H1 (cell line): Measurements from ENCODE around the gene PTK6. TPM values are rescaled to one million over a fixed set of nuclear protein-coding genes. Genes with fewer than 3 reads are reported as not detected.
A peak's percentile ranks its signal among the peaks of the same experiment; 100 is the strongest.

Experiments
- CTCF ChIA-PET: fragments of 300-600 bp; sonication (Branson Sonifier 250); formaldehyde crosslinking; loops from one replicate; lab custom pipeline; 2021; ENCODE audit not compliant: partially characterized antibody; lab: Charles Lee
- POLR2A ChIA-PET: fragments of 300-600 bp; sonication (Branson Sonifier 250); formaldehyde crosslinking; loops from one replicate; lab custom pipeline; 2021; ENCODE audit warnings: inconsistent platforms; ENCODE audit not compliant: partially characterized antibody; lab: Charles Lee
- DNase-seq, 2 experiments: peaks; one replicate each; pipeline versions ENCODE4 v3.0.0 to v3.0.0-alpha.2; 2010 to 2022; ENCODE audit warnings: low spot score in 2 of 2, low read depth in 1 of 2, mixed read lengths in 1 of 2
- FAIRE-seq: peaks from 2 replicates; lab custom pipeline; 2011; peaks lifted over from hg19 to GRCh38; lab: Jason Lieb, UNC
- H2AFZ ChIP-seq: 2 replicates; pipeline ENCODE4 v1.8.1; 2012; ENCODE audit warnings: low read length, inconsistent platforms
- H2AK5ac ChIP-seq: 2 replicates; pipeline ENCODE4 v1.6.1; 2013; ENCODE audit warnings: low read depth, low read length
- H2BK120ac ChIP-seq: replicated peaks from 2 replicates; pipeline ENCODE3; 2013; ENCODE audit warnings: low read depth, low read length, inconsistent platforms
- H2BK12ac ChIP-seq: 2 replicates; pipeline ENCODE4 v1.6.1; 2013; ENCODE audit warnings: low read depth, low read length
- H2BK15ac ChIP-seq: 2 replicates; pipeline ENCODE4 v1.6.1; 2013; ENCODE audit warnings: low read length
- H2BK20ac ChIP-seq: 2 replicates; pipeline ENCODE4 v1.6.1; 2013; ENCODE audit warnings: low read length
- H2BK5ac ChIP-seq: 2 replicates; pipeline ENCODE4 v1.6.1; 2013; ENCODE audit warnings: low read depth, low read length
- H3K14ac ChIP-seq: 2 replicates; pipeline ENCODE4 v1.6.1; 2013; ENCODE audit warnings: inconsistent platforms; ENCODE audit not compliant: insufficient read length
- H3K18ac ChIP-seq: 2 replicates; pipeline ENCODE4 v1.6.1; 2013; ENCODE audit warnings: low read length; ENCODE audit errors: extremely low read depth
- H3K23ac ChIP-seq: 2 replicates; pipeline ENCODE4 v1.6.1; 2013; ENCODE audit warnings: inconsistent platforms; ENCODE audit not compliant: insufficient read length
- H3K23me2 ChIP-seq: 2 replicates; pipeline ENCODE4 v1.6.1; 2013; ENCODE audit warnings: low read depth, low read length
- H3K27ac ChIP-seq: 2 replicates; pipeline ENCODE4 v1.6.1; 2011; ENCODE audit warnings: low read depth, low read length, inconsistent platforms
- H3K27me3 ChIP-seq, 4 experiments: replicated peaks in 1 of 4; 1 replicate in 1 of 4; 2 replicates in 3 of 4; pipeline versions ENCODE4 v1.6.1 to v1.8.1; 2011 to 2013; ENCODE audit warnings: low read length in 3 of 4, mild to moderate bottlenecking in 3 of 4, inconsistent platforms in 2 of 4, mixed read lengths in 2 of 4, moderate library complexity in 1 of 4; ENCODE audit not compliant: control insufficient read depth in 3 of 4, insufficient read depth in 3 of 4; ENCODE audit errors: extremely low read depth in 1 of 4
- H3K36me3 ChIP-seq, 4 experiments: 2 replicates each; pipeline versions ENCODE4 v1.6.1 to v1.8.1; 2011 to 2013; ENCODE audit warnings: mild to moderate bottlenecking in 4 of 4, low read length in 3 of 4, moderate library complexity in 2 of 4, control low read depth in 1 of 4, inconsistent platforms in 1 of 4; ENCODE audit not compliant: insufficient read depth in 4 of 4, control insufficient read depth in 2 of 4
- H3K4ac ChIP-seq: replicated peaks from 2 replicates; pipeline ENCODE3; 2013; ENCODE audit warnings: low read length, low read depth, mixed read lengths, inconsistent platforms; ENCODE audit not compliant: insufficient read length
- H3K4me1 ChIP-seq, 4 experiments: replicated peaks in 1 of 4; 1 replicate in 1 of 4; 2 replicates in 3 of 4; pipeline versions ENCODE4 v1.6.1 to v1.8.1; 2011 to 2013; ENCODE audit warnings: low read length in 3 of 4, inconsistent platforms in 2 of 4, mixed read lengths in 1 of 4; ENCODE audit not compliant: insufficient read depth in 4 of 4, control insufficient read depth in 3 of 4
- H3K4me2 ChIP-seq, 2 experiments: 2 replicates each; pipeline versions ENCODE4 v1.6.1 to v1.8.1; 2011 to 2013; ENCODE audit warnings: low read depth in 2 of 2, low read length in 2 of 2, control low read depth in 1 of 2, inconsistent platforms in 1 of 2, mild to moderate bottlenecking in 1 of 2; ENCODE audit not compliant: insufficient read depth in 1 of 2
- H3K4me3 ChIP-seq, 4 experiments: fragments of 200-600, 300-600 bp in 1 of 4; sonication (generic), shearing (Covaris generic), sonication (Bioruptor Twin) in 1 of 4; 2 replicates each; pipeline versions ENCODE4 v1.5.1 to v1.8.1; 2011 to 2016; ENCODE audit warnings: low read length in 4 of 4, low read depth in 3 of 4, control low read depth in 2 of 4, inconsistent platforms in 2 of 4, mild to moderate bottlenecking in 2 of 4, mixed read lengths in 1 of 4, moderate library complexity in 1 of 4; ENCODE audit not compliant: insufficient read depth in 2 of 4; ENCODE audit errors: extremely low read depth in 1 of 4
- H3K56ac ChIP-seq: replicated peaks from 2 replicates; pipeline ENCODE3; 2013; ENCODE audit warnings: low read depth, mild to moderate bottlenecking, mixed read lengths, low read length, inconsistent platforms; ENCODE audit not compliant: insufficient read length
- H3K79me1 ChIP-seq: 2 replicates; pipeline ENCODE4 v1.6.1; 2013; ENCODE audit warnings: low read depth, low read length, control low read depth
- H3K79me2 ChIP-seq, 2 experiments: 2 replicates each; pipeline versions ENCODE4 v1.6.1 to v1.8.1; 2012 to 2013; ENCODE audit warnings: low read length in 2 of 2, mild to moderate bottlenecking in 2 of 2, inconsistent platforms in 1 of 2; ENCODE audit not compliant: insufficient read depth in 2 of 2, control insufficient read depth in 1 of 2
- H3K9ac ChIP-seq, 4 experiments: replicated peaks in 1 of 4; 1 replicate in 1 of 4; 2 replicates in 3 of 4; pipeline versions ENCODE4 v1.6.1 to v1.8.1; 2011 to 2013; ENCODE audit warnings: low read depth in 3 of 4, low read length in 3 of 4, control low read depth in 2 of 4, mild to moderate bottlenecking in 2 of 4, moderate library complexity in 2 of 4, inconsistent platforms in 1 of 4; ENCODE audit errors: extremely low read depth in 1 of 4
- H3K9me3 ChIP-seq, 2 experiments: 2 replicates each; pipeline versions ENCODE4 v1.6.1 to v1.8.1; 2012 to 2013; ENCODE audit warnings: mild to moderate bottlenecking in 2 of 2, moderate library complexity in 2 of 2, control low read depth in 1 of 2, inconsistent platforms in 1 of 2, low read depth in 1 of 2, low read length in 1 of 2, mixed read lengths in 1 of 2; ENCODE audit not compliant: insufficient read depth in 2 of 2
- H4K20me1 ChIP-seq, 2 experiments: replicated peaks in 1 of 2; 2 replicates each; pipeline versions ENCODE3 to v1.8.1; 2011 to 2013; ENCODE audit warnings: inconsistent platforms in 2 of 2, low read length in 2 of 2, mild to moderate bottlenecking in 1 of 2; ENCODE audit not compliant: insufficient read depth in 2 of 2, control insufficient read depth in 1 of 2
- H4K5ac ChIP-seq: 2 replicates; pipeline ENCODE4 v1.6.1; 2013; ENCODE audit warnings: low read length, low read depth, mixed read lengths, inconsistent platforms; ENCODE audit not compliant: insufficient read length
- H4K8ac ChIP-seq: 2 replicates; pipeline ENCODE4 v1.8.0; 2013; ENCODE audit warnings: mild to moderate bottlenecking, moderate library complexity, low read length, inconsistent platforms; ENCODE audit not compliant: insufficient read depth; ENCODE audit errors: extremely low read depth
- H4K91ac ChIP-seq: replicated peaks from 2 replicates; pipeline ENCODE3; 2013; ENCODE audit warnings: low read length, mixed read lengths, inconsistent platforms; ENCODE audit not compliant: insufficient read length
- ASH2L ChIP-seq: fragments of 200-600, 300-600 bp; sonication (generic); IDR thresholded peaks from one replicate; pipeline ENCODE4 v1.7.1; 2017; ENCODE audit warnings: low read length
- ATF3 ChIP-seq: IDR thresholded peaks from 2 replicates; pipeline ENCODE4 v1.6.1; 2011; ENCODE audit warnings: low read depth, mild to moderate bottlenecking, low read length; ENCODE audit not compliant: insufficient read depth
- CTCF ChIP-seq, 3 experiments: IDR thresholded peaks; 1 replicate in 2 of 3; 2 replicates in 1 of 3; pipeline versions ENCODE4 v1.5.1 to v1.6.1; 2011; ENCODE audit warnings: low read length in 3 of 3, mild to moderate bottlenecking in 3 of 3, inconsistent platforms in 2 of 3, low read depth in 1 of 3, moderate library complexity in 1 of 3; ENCODE audit not compliant: insufficient read depth in 1 of 3; ENCODE audit errors: control extremely low read depth in 1 of 3
- EGR1 ChIP-seq: IDR thresholded peaks from 2 replicates; pipeline ENCODE4 v1.6.1; 2011; ENCODE audit warnings: low read depth, low read length, borderline replicate concordance
- NANOG ChIP-seq: IDR thresholded peaks from 2 replicates; pipeline ENCODE4 v1.6.1; 2011; ENCODE audit warnings: low read length, low read depth, mild to moderate bottlenecking, inconsistent platforms; ENCODE audit not compliant: insufficient read depth, poor library complexity, severe bottlenecking
- POU5F1 ChIP-seq: IDR thresholded peaks from 2 replicates; pipeline ENCODE4 v1.6.1; 2011; ENCODE audit warnings: low read depth, mild to moderate bottlenecking, low read length, moderate library complexity
- RAD21 ChIP-seq, 2 experiments: IDR thresholded peaks in 1 of 2; conservative IDR thresholded peaks in 1 of 2; 2 replicates each; pipeline ENCODE4 v1.6.1; 2011; ENCODE audit warnings: low read depth in 2 of 2, low read length in 2 of 2, improper control_type of control experiment in 1 of 2, inconsistent platforms in 1 of 2, mild to moderate bottlenecking in 1 of 2, moderate library complexity in 1 of 2
- SAP30 ChIP-seq: fragments of 300-600 bp; sonication (generic); IDR thresholded peaks from 2 replicates; pipeline ENCODE4 v1.7.1; 2012; ENCODE audit warnings: low read length, moderate library complexity, mild to moderate bottlenecking, inconsistent platforms; ENCODE audit not compliant: insufficient read depth, insufficient replicate concordance
- WGBS, 2 experiments: shearing (Covaris generic) in 1 of 2; methylation state at CpG; one replicate each; pipeline versions ENCODE4 v1.1.6 to v1.1.7; 2013 to 2015; ENCODE audit warnings: low lambda C conversion rate in 2 of 2, mixed read lengths in 2 of 2, inconsistent platforms in 1 of 2, low coverage in 1 of 2, missing lambda C conversion rate in 1 of 2; ENCODE audit not compliant: insufficient replicate concordance in 2 of 2, insufficient coverage in 1 of 2, insufficient read length in 1 of 2; ENCODE audit errors: extremely low coverage in 1 of 2, missing lambda C conversion rate in 1 of 2; 5-methylcytosine and 5-hydroxymethylcytosine counted together
- polyA plus RNA-seq, 7 experiments: library from polyadenylated mRNA; depleted of rRNA in 3 of 7; stranded (reverse) in 5 of 7; unstranded in 2 of 7; fragments of >200 nt in 5 of 7; fragments of 200-250 nt in 2 of 7; gene quantifications; 1 replicate in 5 of 7; 2 replicates in 1 of 7; 4 replicates in 1 of 7; pipeline versions ENCODE4 v1.2.1 to v1.2.3, GENCODE V29; 2011 to 2013; ENCODE audit warnings: missing spikeins in 2 of 7, mixed read lengths in 2 of 7
- total RNA-seq: library from RNA; stranded (reverse); fragmentation: NEBNext Ultra II Directional; extraction: Animal tissue kit (Norgen Biotek cat#: 25700); gene quantifications from 2 replicates; pipeline ENCODE4 v1.2.1, GENCODE V29; 2021

Gene PTK6
- total and polyA plus RNA-seq, 2 of the 8 experiments (the other 6 are each of a cell fraction or from before 2014, with no cell fraction given): 0.12 to 0.19 TPM

- H3K79me2 ChIP-seq: no peaks in the 10 kb centered on the region
- no peak overlapping the region for H3K14ac ChIP-seq
- 0 out of 2 replicates have a peak overlapping the region, but pooled peaks have one; percentile 44 for H2BK5ac ChIP-seq
- no peaks in the 10 kb centered on the region for H3K27me3 ChIP-seq
- no peak overlapping the region for H3K23ac ChIP-seq
- no peak overlapping the region for H3K56ac ChIP-seq
- POLR2A ChIA-PET: interaction anchor here (1.3 to 7.8 kb wide), 3 partner anchors 9 to 14 kb away, joined by 3 to 59 read pairs (median 3); partner anchors contain the start of genes PPDPF and SRMS
- H3K4me1 ChIP-seq: peaks cover 0 to 22% (median 3%) of the 10 kb centered on the region in 4 experiments; a peak in 5 of 7 replicates
- no peak overlapping the region for H3K4me3 ChIP-seq
- no peak overlapping the region for H3K4me2 ChIP-seq
- no peak overlapping the region for H3K18ac ChIP-seq
- no peak overlapping the region for H4K91ac ChIP-seq
- WGBS, 2 experiments: 87% methylated on average over 24 of the region's 28 CpGs; no CpG with 5 or more reads in 1 of the 2 experiments
- no peak overlapping the region for H4K5ac ChIP-seq
- H2BK20ac ChIP-seq: no peak overlapping the region
- peak overlapping the region; percentile 89 for H4K8ac ChIP-seq
- H3K23me2 ChIP-seq: peaks cover 3% of the 10 kb centered on the region; the same call in 1 of the 2 replicates
- H3K36me3 ChIP-seq: no peaks in the 10 kb centered on the region
- peaks cover 0 to 3% of the 10 kb centered on the region in 2 experiments for H4K20me1 ChIP-seq
- no peaks in the 10 kb centered on the region; the same call in 1 of the 2 replicates for H3K79me1 ChIP-seq
- no peak overlapping the region for H3K9ac ChIP-seq
- no peak overlapping the region for H2AK5ac ChIP-seq
- no peaks in the 10 kb centered on the region for H3K9me3 ChIP-seq
- no peak overlapping the region for H2AFZ ChIP-seq
- FAIRE-seq (no peak), DNase-seq (peak in 1 of 2 experiments; percentile 56)
- peak overlapping the region; percentile 53 for H3K4ac ChIP-seq
- H2BK15ac ChIP-seq: no peak overlapping the region
- CTCF ChIA-PET: interaction anchor here (0.9 to 4.8 kb wide), 5 partner anchors 8 to 241 kb away, joined by 3 to 23 read pairs (median 3); partner anchors contain the start of gene SRMS
- H2BK120ac ChIP-seq: no peak overlapping the region
- no peak overlapping the region; the same call in 1 of the 2 replicates for H3K27ac ChIP-seq
- 0 out of 2 replicates have a peak overlapping the region, but pooled peaks have one; percentile 39 for H2BK12ac ChIP-seq
- TF ChIP-seq RAD21 (IDR thresholded peaks at IDR 0.05 in 1 of 2, conservative IDR thresholded peaks at IDR 0.05 in 1 of 2; ENCODE audit: low read depth in 2 of 2, low read length in 2 of 2) (no peak), SAP30 (no peak), POU5F1 (no peak), NANOG (no peak), CTCF (IDR thresholded peaks at IDR 0.05; ENCODE audit: control extremely low read depth in 1 of 3, insufficient read depth in 1 of 3, low read depth in 1 of 3, low read length in 3 of 3) (no peak), ATF3 (no peak), ASH2L (no peak), EGR1 (no peak)
These were observed 3.2 kb downstream of the PTK6 start for GRCh38 chr20:63533871-63534393.
